Stimulated activated CD4-positive, alpha-beta T cell treated with anti-CD3 and anti-CD28 coated beads, Interleukin-2, amount 100 ng/mL, for 48 hours (primary cell): ENCODE measurements around the gene AADAT.
"Not testable (repeated sequence)": the region's sequence is repeated elsewhere in the genome, so short reads cannot be mapped to it uniquely, and the experiment has no call there.

Experiments
- DNase-seq, 2 donors: peaks; one replicate each; pipeline ENCODE4 v3.0.0-alpha.2; 2020

Gene AADAT

GRCh38 chr4:170089274-170089667, 485 bp downstream of the AADAT start:
- no peak for DNase-seq

DNA sequence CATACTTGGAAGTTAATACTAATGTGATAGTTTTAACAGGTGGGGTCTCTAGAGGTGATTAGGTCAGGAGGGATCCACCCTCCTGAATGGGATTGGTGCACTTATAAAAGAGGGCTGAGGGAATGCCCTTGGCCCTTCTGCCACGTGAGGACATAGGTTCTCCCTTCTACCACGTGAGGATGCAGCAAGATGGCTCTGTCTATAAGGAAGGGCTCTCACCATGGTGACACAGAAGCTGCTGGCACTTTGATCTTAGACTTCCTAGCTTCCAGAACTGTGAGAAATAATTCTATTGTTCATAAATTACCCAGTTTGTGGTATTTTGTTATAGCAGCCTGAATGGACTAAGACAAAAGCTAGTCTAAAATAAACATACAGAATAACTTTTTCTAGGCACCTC, 1.0 kb downstream of the AADAT start:
- DNase-seq: no peak

DNA sequence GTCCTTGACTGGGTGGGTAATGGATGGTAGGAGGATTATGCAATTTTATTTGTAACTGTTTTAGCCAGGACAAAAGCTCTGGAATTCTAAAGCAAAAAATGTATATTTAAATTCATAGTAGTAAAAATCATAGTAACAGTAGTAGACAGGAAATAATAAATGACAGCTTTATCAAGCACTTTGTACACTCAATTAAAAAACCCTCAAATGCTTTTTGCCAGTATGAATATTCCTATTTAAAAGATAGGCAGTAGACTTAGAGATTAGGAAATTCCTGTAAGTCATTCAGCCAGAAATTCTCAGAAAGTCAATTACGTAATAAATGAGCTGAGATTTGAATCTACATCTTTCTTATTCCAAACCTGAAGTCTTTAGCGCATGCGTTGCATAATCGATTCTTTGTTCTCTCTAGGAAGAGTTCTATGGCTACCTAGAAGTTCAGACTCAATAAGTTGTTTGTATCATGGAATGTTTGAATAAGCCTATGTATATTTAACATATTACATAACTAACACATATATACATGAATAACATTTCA, 2.5 kb downstream of the AADAT start:
- DNase-seq: no peak

GRCh38 chr4:170083541-170083940, 6.2 kb downstream of the AADAT start:
- DNase-seq: no peak

DNA sequence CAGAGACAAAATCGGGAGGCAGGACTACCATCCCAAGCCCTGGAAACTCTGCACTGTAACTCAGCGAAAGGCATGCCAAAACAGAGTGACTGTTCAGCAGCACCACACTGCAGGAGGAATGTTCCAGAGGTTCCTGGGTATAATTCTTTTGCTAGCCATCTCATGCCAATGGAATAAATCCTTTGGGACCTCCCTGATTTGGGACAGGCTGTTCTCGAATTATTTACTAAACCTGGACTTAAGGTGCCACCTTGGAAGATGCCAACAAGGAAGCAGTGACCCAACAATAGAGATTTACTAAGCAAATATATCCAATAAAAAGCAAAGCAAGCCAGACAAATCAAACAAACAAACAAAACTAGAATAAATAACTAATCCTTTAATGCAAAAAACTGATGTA, 9.3 kb downstream of the AADAT start:
- no peak for DNase-seq

DNA sequence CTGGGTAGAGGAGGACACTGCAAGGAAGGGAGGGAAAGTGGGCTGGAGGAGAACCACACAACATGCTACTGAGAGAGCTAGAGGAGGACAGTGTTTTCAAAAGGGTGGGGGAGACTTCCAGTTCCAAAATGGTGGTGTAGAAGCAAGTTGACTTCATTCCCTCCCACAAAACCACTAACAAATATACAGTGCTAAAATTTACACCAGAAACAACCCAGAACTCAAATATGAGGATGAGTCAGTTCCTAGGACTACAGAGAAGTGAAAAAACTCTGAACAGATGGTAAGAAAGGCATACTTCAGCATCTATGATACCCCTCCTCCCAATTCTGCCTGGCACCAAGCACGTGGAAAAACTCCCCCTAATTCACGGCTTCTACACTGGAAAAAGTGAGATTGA, 9.8 kb downstream of the AADAT start:
- no peak for DNase-seq

DNA sequence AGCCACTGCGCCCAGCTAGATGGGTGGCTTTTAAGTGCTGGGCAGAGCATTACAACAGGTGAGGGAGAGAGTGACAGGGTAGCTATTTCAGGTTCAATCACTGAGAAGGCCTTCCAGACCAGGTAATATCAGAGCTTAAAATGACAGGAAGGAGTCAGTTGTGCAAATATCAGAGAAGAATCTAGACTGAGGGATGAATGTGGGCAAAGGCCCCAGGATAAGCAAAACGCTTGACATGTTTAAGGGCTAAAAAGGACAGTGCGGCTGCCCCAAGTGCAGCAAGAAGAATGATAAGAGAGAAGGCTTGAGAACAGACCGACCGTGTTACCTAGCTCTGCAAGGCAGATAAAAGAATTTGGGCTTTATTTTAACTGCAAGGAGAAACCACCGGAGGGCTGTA, 18.6 kb downstream of the AADAT start:
- DNase-seq: no peak

DNA sequence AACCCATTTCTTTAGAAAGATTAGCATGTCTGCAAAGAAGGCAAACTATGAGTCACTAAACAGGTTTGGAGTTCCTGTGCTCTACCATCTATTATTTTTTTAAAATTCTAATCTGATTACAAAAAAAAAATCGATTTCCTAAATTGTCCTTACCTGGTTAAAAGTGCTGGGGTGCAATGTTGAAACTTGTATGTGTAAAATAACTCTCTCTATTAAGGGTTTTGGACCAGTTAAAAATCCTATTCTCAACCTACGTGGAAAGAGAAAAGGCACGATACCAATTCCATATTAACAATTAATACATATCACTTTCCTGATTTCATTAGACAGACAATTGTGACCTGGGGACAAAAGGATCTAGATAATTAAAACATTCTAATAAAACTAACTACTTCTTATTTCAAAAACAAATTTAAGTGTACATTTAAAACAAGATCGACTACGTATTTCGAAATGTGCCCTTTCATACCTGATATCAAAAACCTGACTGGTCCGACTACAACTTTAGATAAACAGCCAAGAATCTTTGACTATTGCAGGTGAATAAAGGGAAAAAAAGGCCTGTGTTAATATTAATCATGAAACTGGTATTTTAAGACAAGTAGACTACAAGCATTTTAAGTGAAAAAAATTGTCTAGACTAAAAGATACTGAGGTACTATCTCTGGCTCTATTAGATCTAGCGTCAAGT, 21.2 kb downstream of the AADAT start:
- DNase-seq: no peak

- no peak for DNase-seq
These were observed 30.3 kb downstream of the AADAT start for GRCh38 chr4:170059421-170059820.

- DNase-seq: no peak
These were observed 30.9 kb downstream of the AADAT start for GRCh38 chr4:170058826-170059225.

DNA sequence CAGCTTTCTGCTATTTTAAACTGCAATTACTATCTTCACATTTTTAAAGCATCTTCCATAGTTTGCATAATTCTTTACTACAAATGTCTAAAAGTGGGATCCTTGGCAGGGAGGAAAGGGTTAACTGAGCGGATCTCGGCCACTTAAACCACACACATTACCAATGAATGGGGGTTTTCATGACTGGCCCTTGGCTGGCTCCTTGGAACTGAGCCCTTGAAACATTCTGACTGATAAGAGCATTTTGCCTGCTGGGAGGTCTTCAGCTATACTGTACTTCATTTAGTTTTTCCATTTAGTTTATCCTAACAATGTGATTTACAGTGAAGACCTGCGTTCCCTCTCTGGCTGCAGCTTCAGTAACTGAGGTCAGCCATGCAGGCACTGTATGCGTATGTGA, 31.9 kb downstream of the AADAT start:
- no peak for DNase-seq

DNA sequence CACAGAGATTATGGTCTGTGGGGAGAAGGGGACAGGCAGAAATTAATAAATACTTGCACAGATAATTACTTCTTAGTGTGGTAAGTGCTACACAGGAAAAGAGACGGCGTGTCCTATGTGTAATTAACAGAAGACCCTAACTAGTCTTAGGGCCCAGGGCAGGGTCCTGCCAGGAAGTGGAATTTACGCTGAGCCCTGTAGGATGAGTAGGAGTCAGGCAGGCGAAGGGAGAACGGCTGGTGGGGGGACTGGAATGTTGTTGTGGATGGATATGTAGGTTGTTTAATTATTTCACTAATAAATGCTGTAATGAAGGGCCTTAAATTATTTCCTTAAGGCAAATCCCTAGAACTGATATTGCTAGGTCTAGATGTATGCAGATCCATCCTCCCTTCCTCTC, 36.8 kb downstream of the AADAT start:
- no peak for DNase-seq

DNA sequence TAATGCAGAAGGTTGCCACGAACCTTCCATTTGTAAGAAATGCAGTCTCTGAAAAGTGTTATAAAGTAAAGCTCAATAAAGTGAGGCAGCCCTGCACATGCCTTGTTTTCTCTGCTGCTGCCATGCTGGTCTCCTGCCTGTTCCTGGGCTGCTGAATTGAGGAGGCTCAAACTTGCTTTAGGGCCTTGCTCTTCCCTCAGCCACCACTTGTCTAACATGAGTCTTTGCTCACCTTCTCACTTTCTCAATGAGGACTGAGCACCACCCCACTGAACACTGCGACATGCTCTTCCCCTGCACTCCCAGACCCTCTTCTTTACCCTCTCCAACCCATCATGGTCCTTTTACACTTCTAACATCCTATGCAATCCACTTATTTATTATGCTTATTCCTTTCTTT, 38.4 kb downstream of the AADAT start:
- no peak for DNase-seq

GRCh38 chr4:170049766-170050165, 40.0 kb downstream of the AADAT start:
- no peak for DNase-seq

- DNase-seq: peak; percentile 46 to 47
These were observed 41.9 kb downstream of the AADAT start for GRCh38 chr4:170047771-170048354.

GRCh38 chr4:170046156-170046555, 43.6 kb downstream of the AADAT start:
- DNase-seq: not testable (repeated sequence)

GRCh38 chr4:170040031-170040680, 49.6 kb downstream of the AADAT start:
- DNase-seq: no peak

DNA sequence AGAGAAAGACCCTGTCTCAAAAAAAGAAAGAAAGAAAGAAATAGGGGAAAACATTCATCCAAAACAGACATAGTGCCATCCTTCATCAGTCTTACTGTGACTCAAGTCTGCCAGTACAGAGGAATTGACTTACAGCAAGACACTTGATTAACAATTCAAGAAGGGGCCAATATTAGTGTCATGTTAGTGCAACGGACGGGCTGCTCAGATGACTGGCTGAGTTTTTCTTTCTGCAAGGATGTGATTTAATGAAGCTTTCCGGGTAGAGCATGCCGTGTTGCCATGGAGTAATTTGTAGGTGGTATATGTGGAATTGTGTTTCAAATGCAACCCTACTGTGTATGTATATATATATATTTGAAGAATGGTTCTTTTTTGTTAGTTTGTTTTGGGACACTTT, 51.0 kb downstream of the AADAT start:
- no peak for DNase-seq

DNA sequence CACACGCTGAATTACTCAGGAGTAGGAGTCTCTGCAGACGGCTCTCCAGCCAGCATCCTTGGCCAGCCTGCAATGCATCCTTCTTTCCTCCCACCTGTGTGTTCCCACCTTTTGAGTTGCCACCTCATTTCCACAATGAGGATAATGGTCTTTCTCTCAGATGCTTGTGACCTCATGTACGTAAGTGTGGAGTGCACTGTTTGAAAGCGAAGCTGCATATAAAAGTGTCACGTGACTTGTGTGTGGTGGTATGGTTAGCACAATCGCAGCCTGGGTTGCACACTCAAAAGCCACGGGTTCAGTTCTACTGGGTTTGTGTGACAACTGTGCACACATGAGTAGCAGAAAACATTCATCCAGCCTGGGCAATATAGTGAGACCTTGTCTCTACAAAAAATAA, 51.5 kb downstream of the AADAT start:
- DNase-seq: no peak

- DNase-seq: no peak
These were observed 52.3 kb downstream of the AADAT start for GRCh38 chr4:170037481-170037880.

GRCh38 chr4:170035845-170036244, 53.9 kb downstream of the AADAT start:
- no peak for DNase-seq

GRCh38 chr4:170035231-170035630, 54.5 kb downstream of the AADAT start:
- no peak for DNase-seq

GRCh38 chr4:170033999-170034398, 55.8 kb downstream of the AADAT start:
- DNase-seq: no peak

- no peak for DNase-seq
These were observed 59.6 kb downstream of the AADAT start for GRCh38 chr4:170030121-170030520.
